Measurements from ENCODE around the gene FUT2.

The FUT2 gene

DNA sequence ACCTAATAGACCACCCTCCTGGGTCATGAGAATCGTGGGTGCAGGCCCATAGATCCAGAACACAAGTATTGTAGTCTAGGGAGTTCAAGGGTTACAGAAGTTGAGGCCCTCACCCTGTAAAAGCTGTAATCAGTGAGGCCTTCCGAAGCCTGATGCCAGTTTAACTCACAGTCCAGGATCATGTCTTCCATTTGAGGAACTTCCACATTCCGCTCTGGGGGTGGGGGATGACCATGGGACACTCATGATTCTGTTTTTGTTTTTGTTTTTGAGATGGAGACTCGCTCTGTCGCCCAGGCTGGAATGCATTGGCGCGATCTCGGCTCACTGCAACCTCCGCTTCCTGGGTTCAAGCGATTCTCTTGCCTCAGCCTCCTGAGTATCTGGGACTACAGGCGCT lies 46.3 kb downstream of the FUT2 start:
- no peak for TF ChIP-seq GATA3 (IDR thresholded peaks at IDR 0.05; ENCODE audit: low read depth, low read length)
- no peak for TF ChIP-seq GATA2 (IDR thresholded peaks at IDR 0.05; ENCODE audit: low read depth, low read length)

DNA sequence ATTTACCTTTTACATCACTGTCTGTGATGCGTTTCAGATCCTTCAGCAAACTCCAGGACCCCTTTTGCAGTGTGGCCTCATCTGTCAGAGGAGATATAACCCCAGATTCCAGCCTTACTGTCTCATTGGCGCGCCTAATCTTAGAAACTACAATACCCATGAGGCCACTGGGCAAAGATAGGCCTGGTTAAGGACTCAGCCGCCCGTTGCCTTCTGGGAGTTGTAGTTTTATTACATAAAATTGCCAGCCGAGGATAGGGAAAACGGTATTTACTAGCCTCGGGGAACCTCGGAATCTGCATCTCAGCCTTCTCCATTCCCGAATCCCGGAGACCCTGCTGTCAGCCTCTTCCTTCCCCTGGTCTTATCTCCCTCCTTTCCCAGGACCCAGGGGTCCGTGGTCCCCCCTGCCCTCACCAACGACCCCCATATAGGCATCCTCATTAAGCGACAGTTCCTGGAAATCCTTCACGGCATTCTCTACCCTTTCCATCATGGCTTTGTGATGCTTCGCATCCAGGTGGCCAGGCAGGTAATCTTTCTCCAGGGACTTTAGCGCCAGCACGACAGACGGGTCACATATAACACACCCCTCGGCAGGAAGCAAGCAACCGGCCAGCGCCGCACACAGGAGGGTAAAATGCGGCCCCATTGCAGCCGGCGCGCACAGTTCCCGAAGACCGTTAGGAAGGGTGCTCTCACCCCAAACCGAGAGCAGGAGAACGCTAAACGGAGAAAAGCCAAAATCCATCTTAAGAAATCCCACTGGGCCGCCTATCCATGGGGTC lies 49.6 kb downstream of the FUT2 start:
- TF ChIP-seq GATA2 (IDR thresholded peaks at IDR 0.05; ENCODE audit: low read depth, low read length) (no peak), GATA3 (IDR thresholded peaks at IDR 0.05; ENCODE audit: low read depth, low read length) (no peak)

DNA sequence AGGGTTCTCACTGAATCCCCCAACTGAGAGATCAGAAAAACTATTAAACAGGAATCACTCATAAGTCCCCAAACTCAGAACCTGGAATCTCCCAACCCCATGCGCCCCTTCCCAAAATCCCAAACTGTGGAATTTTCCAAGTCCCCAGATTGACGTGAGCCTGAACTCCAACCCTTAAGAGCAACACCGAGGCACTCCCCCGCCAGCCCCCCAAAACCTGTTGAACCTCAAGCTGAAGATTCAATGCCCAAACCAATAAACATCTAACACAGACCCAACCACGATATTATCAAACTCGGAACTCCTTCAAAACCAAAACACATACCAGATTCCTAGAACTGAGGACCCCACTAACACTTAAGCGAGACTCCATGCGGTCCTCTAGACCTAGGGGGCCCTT lies 50.3 kb downstream of the FUT2 start:
- no peak for TF ChIP-seq GATA3 (IDR thresholded peaks at IDR 0.05; ENCODE audit: low read depth, low read length)
- TF ChIP-seq GATA2 (IDR thresholded peaks at IDR 0.05; ENCODE audit: low read depth, low read length) = no peak

DNA sequence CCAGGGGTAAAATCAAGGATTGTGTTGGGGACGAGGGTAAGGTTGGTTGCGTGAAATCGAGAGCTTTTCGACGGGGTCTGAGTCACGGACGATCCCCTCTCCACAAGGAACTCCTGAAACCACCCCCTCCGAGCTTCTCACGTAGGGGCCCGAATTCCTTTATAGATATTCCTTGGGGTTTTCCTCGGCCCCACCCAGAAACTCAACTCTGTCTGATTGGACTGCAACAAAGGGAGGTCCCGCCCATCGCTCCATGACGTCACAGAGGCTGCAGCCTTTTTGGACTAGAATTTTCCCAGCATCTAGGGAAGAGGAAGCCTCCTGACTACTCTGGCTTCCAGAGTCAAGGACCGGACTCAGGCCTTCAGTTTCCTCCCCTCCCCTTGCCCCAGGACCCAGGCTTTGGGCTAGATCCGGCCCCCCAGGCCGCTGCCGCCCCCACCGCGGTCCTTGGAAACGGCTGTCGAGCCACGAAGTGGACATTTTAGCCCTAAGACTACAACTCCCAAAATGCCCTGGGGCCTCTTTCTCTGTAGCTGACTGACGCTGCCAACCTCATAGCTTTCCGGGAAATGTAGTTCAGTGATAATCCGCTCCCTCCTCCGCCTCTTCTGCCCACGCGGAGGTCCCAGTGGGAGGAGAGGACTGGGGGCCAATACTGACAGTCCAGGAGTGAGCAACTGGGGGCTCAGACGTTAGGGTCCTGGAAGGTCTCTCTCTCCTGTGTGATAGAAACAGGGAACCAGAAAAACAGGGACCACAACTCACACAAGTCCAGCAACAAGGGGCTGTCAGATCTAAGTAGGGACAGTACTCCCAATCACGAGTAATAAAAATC lies 51.2 kb downstream of the FUT2 start, which contains the start of gene IZUMO1:
IZUMO1 (minus strand) TSS at position 172 of the 838 bp plus-strand sequence. CDS start 1,050 bp downstream, outside the sequence.
- TF ChIP-seq GATA2 (IDR thresholded peaks at IDR 0.05; ENCODE audit: low read depth, low read length) = no peak
- TF ChIP-seq GATA3 (IDR thresholded peaks at IDR 0.05; ENCODE audit: low read depth, low read length) = no peak

DNA sequence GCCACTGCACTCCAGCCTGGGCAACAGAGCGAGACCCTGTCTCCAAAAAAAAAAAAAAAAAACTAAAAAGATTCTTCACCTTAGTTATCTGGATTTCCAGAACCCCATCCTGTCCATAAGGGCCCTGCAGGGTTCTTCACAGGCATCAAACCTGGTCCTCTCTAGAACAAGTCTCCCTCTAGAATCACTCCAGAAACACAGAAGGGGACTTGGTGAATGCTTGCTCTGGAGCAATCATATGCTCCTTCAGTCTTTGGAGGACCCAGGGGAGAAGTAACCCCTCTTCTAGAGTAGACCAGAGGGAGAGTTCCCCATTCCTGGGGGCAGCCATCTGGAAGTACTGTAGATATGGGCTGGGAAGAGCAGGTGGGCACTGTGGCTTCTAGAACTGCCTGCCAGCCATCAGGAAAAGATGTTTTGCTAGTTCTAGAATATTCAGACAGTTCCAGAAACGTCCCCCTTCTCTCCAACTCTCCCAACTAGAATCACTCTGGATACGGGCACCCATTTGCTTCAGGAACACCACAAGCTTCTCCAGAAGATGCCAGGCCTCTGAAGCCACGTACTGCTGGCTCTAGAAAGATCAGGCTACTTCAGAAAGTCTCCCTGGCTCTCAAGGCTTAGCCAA lies 53.9 kb downstream of the FUT2 start:
- TF ChIP-seq GATA3 (IDR thresholded peaks at IDR 0.05; ENCODE audit: low read depth, low read length) (no peak), GATA2 (IDR thresholded peaks at IDR 0.05; ENCODE audit: low read depth, low read length) (no peak)

DNA sequence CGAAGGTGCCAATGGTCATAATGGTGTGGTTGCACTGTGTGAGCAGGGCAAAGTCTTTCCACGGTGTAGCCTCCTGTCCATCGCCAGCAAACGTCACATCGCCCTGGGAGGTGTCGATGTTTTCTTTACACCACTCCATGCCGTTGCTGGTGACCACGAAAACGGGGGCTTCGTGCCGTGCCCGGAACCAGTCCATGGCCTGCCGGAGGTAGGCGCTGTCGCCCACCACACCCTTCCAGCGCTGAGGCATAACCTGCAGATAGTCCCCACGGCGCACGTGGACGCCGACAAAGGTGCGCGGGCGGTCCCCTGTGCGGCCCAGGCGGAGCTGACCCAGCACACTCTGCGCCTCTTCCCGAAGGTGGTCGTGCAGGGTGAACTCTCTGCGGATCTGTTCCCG lies 54.6 kb downstream of the FUT2 start:
- TF ChIP-seq GATA2 (IDR thresholded peaks at IDR 0.05; ENCODE audit: low read depth, low read length) = no peak
- no peak for TF ChIP-seq GATA3 (IDR thresholded peaks at IDR 0.05; ENCODE audit: low read depth, low read length)

DNA sequence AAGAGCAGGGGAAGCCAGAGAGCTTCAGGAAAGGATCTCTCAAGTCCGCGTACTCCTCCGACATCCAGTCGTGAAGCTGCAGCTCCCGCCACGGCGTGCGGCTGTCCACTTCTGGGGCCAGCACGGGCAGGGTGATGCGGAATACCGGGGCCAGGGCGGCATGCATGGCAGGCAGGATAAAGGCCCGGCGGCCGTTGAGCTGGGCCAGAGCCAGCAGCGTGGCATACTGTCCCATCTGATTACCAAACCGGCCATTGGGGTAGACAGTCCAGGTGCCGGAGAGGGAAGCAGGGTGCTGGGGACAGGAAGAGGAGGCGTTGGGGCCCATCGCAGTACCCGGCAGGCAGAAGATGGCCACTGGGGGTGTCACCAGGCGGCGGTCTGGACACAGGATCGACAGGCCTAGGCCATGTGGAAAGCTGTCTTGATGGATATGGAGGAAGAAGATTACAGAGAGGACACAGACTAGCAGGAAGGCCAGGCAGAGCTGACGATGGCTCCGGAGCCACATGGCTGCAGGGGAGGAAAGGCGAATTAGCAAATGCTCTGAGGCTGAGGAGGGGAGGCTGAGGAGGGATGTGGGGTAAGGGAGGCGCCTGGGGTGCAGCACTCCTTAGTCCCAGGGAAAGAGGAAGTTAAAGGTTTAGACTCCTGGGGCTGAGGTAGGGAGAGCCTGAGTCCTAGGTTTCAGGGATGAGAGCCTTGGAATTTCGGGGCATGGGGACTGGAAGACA lies 55.2 kb downstream of the FUT2 start:
- TF ChIP-seq GATA2 (IDR thresholded peaks at IDR 0.05; ENCODE audit: low read depth, low read length) (no peak), GATA3 (IDR thresholded peaks at IDR 0.05; ENCODE audit: low read depth, low read length) (no peak)

DNA sequence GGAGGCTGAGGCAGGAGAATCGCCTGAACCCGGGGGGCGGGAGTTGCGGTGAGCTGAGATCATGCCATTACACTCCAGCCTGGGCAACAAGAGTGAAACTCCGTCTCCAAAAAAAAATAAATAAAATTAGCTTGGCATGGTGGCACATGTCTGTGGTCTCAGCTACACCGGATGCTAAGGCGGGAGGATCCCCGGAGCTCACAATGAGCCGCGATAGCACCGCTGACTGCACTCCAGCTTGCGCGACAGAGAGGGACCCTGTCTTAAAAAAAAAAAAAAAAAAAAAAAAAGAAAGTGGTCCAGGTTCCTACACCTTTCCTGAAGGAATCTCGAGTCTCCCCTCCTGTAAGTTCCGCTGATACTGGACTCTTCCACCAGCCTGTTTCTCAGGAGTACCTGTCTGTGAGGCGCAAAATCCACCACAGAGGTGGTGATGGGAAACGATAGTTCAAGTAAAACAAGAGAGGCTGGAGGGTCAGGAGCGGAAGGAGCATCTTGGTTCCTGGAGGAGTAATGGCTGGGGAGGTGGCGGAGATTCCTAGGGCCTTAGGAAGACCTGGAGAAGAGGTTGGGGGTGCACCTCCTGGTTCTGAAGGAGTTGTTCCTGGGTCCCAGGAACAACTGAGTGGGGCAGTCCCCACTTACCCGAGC lies 56.2 kb downstream of the FUT2 start:
- TF ChIP-seq GATA2 (IDR thresholded peaks at IDR 0.05; ENCODE audit: low read depth, low read length) (no peak), GATA3 (IDR thresholded peaks at IDR 0.05; ENCODE audit: low read depth, low read length) (no peak)

DNA sequence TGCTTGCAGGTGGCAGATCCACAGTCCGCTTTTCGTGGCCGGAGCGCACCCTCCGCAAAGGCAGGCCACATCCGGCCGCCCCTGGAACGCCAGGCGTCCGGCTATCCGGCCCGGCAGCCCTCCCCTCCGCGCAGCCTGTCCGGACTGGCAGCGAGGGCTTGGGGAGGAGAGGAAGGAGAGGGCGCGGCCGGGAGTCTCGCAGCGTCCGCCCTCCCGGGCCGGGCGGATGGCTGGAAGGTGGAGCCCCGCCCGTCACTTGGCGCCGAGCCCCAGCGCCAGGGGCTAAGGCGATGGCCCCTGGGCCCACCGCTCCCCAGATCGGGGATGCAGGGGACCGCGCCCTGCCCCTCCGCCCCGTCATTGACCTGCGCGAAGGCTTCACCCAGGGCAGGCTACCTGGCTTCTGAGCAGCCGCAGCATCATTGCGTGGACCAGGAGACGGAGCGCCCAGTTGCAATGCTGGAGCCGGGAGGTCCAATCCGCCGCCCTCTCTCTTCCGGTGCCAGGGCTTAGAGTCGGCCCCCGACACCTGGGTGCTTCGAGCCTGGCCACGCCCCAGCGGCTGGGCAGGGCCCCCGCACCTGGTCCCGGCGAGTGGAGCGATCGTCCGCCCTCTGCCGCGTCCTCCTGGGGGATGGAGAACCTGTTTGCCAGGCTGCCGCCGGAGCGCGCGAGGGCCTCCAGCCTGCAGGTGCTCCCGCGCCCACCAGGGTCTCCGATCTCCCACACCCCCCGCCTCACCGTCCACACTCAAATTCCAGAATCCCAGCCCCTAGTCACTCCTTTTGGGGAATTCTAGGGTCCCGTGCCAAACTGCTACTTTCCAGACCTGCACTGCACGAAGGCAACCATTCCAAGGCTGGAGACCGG lies 57.0 kb downstream of the FUT2 start, which contains the start of gene FUT1:
FUT1 (minus strand) TSS at position 146 of the 870 bp plus-strand sequence. CDS start 1,360 bp downstream, outside the sequence.
- TF ChIP-seq GATA3 (IDR thresholded peaks at IDR 0.05; ENCODE audit: low read depth, low read length) = no peak
- TF ChIP-seq GATA2 (IDR thresholded peaks at IDR 0.05; ENCODE audit: low read depth, low read length) = no peak

DNA sequence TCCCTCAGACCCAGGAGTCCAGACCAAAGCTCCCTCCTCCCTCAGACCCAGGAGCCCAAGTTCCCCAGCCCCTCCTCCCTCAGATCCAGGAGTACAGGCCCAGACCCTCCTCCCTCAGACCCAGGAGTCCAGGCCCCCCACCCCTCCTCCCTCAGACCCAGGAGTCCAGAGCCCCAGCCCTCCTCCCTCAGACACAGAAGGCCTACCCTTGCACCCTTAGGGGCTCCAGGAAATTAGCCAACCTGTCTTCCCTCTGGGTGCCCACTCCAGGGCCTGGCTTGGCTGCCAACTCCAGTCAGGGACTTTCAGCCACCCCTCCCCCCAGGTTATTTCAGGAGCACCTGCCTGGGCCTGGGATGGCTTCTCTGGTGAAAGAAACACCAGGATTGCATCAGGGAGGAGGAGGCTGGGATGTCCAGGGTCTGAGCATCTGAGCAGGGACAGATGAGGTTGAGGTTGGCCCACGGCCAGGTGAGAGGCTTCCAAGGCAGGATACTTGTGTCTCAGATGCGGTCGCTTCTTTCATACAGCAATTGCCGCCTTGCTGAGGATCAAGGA lies 59.4 kb downstream of the FUT2 start, which contains the start of gene FGF21:
FGF21 (plus strand) TSS at position 441 of the 558 bp plus-strand sequence. CDS start 713 bp downstream, outside the sequence.
- TF ChIP-seq GATA2 (IDR thresholded peaks at IDR 0.05; ENCODE audit: low read depth, low read length) (no peak), GATA3 (IDR thresholded peaks at IDR 0.05; ENCODE audit: low read depth, low read length) (no peak)
